ENCODE results near the gene RALGAPA2.

RALGAPA2 gene

DNA sequence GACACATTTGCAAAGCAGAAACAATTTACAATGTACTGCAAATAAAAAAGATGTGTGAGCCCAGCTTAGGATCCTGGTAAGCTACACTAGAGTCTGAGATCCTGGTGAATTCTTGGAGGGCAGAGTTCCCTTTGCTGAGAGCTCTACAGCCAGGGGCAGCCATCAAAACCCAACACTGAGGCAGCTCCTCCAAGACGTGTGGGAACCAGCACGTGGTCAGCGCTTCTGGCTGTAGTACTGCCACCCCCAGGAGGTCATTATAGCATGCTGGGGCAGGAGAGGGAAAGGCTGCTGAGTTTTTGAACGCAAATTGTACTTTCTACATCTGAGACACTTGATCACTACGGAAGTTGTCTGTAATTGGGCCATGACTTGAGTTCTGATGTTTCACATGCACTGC is 213.0 kb downstream of the RALGAPA2 start:
- peaks cover 45% of the 10 kb centered on the region for H3K36me3 Mint-ChIP-seq
- CTCF ChIA-PET: interaction anchor here (0.9 kb wide), 1 partner anchor 38 kb away, joined by 3 read pairs; no protein-coding TSS in a partner anchor
- no peaks in the 10 kb centered on the region for H3K9me3 Mint-ChIP-seq
- H3K4me3 Mint-ChIP-seq: no peak overlapping the region
- no peaks in the 10 kb centered on the region for H3K4me1 Mint-ChIP-seq
- H3K27ac Mint-ChIP-seq: no peak overlapping the region
- DNase-seq: no peak
- H3K27me3 Mint-ChIP-seq: no peaks in the 10 kb centered on the region

DNA sequence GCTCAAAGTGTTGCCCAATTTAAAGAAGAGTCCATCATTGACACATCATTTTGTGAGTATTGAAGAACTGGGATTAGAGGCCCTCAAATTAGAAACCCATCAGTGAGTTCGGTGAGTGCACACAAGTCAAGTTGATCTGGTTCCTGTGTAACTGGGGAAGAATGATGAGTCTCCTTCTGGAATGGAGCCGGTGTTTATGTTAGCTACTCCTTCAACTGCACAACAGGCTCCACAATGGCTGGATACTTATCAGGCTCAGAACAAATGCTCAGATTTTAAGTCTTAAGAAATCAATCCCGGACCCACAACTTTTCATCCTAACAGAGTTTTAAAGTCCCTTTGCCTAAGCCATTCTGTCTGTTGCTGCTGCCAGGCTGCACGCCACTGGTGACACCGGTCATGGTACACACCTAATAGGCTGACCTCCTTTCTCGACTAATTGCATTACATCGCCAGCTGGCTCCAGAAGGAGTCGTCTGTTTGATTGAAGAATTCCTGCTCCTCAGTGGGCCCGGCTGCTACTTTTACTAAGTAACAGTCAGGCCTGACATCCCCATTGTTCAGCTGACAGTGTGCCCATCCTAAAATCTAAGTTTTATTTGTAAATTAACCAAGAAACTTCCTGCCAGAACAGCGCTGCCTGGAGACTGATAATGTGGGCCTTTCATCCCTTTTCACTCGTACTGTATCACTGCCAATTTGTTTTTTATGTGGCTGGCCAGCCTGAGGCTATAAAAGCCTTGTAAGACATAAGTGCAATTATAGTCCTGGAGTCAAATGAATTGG is 214.2 kb downstream of the RALGAPA2 start:
- CTCF ChIA-PET: interaction anchor here (0.9 kb wide), 1 partner anchor 37 kb away, joined by 3 read pairs; no protein-coding TSS in a partner anchor
- no peaks in the 10 kb centered on the region for H3K9me3 Mint-ChIP-seq

DNA sequence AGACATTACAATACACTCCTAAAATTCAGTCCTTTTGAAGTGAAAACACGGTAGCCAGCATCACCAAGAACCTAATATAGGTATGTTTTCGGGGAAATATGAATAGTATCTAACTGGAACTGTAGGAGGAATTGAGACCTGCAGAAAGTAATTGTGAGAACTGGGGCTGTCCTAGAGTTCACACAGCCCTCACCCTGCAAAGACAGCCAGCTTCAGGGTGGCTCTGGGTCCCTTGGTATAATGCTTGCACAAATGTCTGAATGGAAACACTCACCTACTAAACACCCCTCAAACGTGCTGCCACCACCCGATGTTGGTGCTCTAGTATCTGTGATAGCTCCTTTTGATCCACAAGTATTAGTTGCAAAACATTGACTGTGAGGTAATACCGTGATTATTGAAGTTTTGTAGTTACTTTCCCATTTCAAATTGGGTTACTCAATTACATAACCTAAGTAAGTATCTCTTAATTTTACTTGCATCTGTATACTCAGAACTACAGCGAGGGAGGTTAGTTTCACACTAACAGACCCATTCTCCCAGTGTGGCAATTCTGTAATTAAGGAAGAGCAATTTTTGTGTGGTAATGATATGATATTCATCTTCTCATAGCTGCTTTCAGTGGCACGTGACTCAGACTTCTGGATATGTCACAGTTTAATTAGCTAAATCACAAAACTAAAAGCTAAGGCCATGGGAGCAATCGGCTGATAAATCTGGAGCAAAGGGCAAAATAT is 215.0 kb downstream of the RALGAPA2 start:
- Mint-ChIP-seq H3K27me3 (no peaks in the 10 kb centered on the region), H3K36me3 (peaks cover 44% of the 10 kb centered on the region), H3K4me3 (no peak overlapping the region), H3K4me1 (no peaks in the 10 kb centered on the region), H3K9me3 (no peaks in the 10 kb centered on the region), H3K27ac (no peak overlapping the region)
- no peak for DNase-seq
- CTCF ChIA-PET: no interaction called here

More for the DNA sequence above, 214.2 kb downstream of the RALGAPA2 start:
- H3K4me3 Mint-ChIP-seq: no peak overlapping the region
- H3K27ac Mint-ChIP-seq: peak overlapping the region; percentile 55
- no peaks in the 10 kb centered on the region for H3K4me1 Mint-ChIP-seq
- DNase-seq: no peak
- peaks cover 49% of the 10 kb centered on the region for H3K36me3 Mint-ChIP-seq
- no peaks in the 10 kb centered on the region for H3K27me3 Mint-ChIP-seq

GRCh38 chr20:20495729-20496503 is 216.5 kb downstream of the RALGAPA2 start:
- Mint-ChIP-seq H3K4me3 (no peak overlapping the region), H3K36me3 (peaks cover 43% of the 10 kb centered on the region), H3K9me3 (no peaks in the 10 kb centered on the region), H3K27ac (no peak overlapping the region), H3K27me3 (no peaks in the 10 kb centered on the region), H3K4me1 (peaks cover 4% of the 10 kb centered on the region)
- CTCF ChIA-PET: no interaction called here
- DNase-seq: no peak

GRCh38 chr20:20493701-20494100 is 218.7 kb downstream of the RALGAPA2 start:
- no peak for DNase-seq
- H3K4me1 Mint-ChIP-seq: peaks cover 7% of the 10 kb centered on the region
- H3K9me3 Mint-ChIP-seq: no peaks in the 10 kb centered on the region
- no peak overlapping the region for H3K4me3 Mint-ChIP-seq
- peaks cover 44% of the 10 kb centered on the region for H3K36me3 Mint-ChIP-seq
- CTCF ChIA-PET: no interaction called here
- H3K27me3 Mint-ChIP-seq: no peaks in the 10 kb centered on the region
- no peak overlapping the region for H3K27ac Mint-ChIP-seq

DNA sequence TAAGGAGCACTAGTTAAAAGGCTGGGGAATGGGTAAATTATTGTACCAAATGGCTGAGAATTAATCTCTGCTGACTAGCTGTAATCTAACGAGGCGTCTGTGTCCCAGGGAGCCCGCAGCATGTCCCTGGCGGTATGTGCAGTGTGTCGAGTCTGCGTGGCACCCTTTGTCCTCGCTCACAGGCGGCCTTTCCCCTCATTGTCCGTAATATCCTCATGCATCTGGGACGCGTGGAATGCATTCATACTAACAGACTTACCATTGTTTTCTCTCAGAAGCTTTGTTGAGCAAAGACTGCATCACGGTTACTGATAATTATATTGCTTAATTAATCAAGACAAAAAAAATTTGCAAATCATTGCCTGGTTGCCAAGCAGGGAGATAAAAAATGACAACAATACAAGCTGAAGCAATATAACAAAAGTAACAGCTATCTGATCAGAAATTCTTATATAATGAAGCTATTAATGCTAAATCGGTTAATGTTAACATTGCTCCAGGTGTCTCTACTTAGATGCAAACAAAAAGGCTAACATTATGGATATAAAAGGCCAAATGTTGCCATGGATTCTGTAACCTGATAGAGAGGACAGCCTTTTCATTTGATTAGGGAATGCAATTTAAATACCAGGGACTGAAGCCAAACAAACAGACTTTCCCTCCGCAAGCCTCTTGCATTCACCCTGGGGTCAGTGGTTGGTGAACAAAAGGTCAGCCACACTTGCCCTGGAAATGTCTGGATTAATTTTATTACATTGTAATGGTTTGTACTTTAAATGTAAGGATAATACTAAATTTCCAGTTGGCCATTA is 219.7 kb downstream of the RALGAPA2 start:
- Mint-ChIP-seq H3K27ac (no peak overlapping the region), H3K4me1 (peaks cover 7% of the 10 kb centered on the region), H3K9me3 (no peaks in the 10 kb centered on the region), H3K36me3 (peaks cover 44% of the 10 kb centered on the region), H3K27me3 (no peaks in the 10 kb centered on the region), H3K4me3 (no peak overlapping the region)
- CTCF ChIA-PET: no interaction called here
- no peak for DNase-seq

GRCh38 chr20:20491784-20492264 is 220.6 kb downstream of the RALGAPA2 start:
- CTCF ChIA-PET: no interaction called here
- Mint-ChIP-seq H3K9me3 (no peaks in the 10 kb centered on the region), H3K4me1 (peaks cover 7% of the 10 kb centered on the region), H3K4me3 (no peak overlapping the region), H3K27me3 (no peaks in the 10 kb centered on the region), H3K27ac (no peak overlapping the region), H3K36me3 (peaks cover 41% of the 10 kb centered on the region)
- DNase-seq: no peak

GRCh38 chr20:20491110-20491783 is 221.2 kb downstream of the RALGAPA2 start:
- Mint-ChIP-seq H3K4me1 (peaks cover 7% of the 10 kb centered on the region), H3K27ac (no peak overlapping the region), H3K27me3 (no peaks in the 10 kb centered on the region), H3K9me3 (no peaks in the 10 kb centered on the region), H3K4me3 (no peak overlapping the region), H3K36me3 (peaks cover 47% of the 10 kb centered on the region)
- DNase-seq: no peak
- CTCF ChIA-PET: interaction anchor here (1.0 kb wide), 1 partner anchor 69 kb away, joined by 3 read pairs; no protein-coding TSS in a partner anchor

GRCh38 chr20:20490673-20491072 is 221.8 kb downstream of the RALGAPA2 start:
- CTCF ChIA-PET: interaction anchor here (1.0 kb wide), 1 partner anchor 70 kb away, joined by 3 read pairs; no protein-coding TSS in a partner anchor
- no peaks in the 10 kb centered on the region for H3K27me3 Mint-ChIP-seq
- peaks cover 47% of the 10 kb centered on the region for H3K36me3 Mint-ChIP-seq
- H3K9me3 Mint-ChIP-seq: no peaks in the 10 kb centered on the region
- H3K4me3 Mint-ChIP-seq: no peak overlapping the region
- no peak overlapping the region for H3K27ac Mint-ChIP-seq
- DNase-seq: no peak
- peaks cover 7% of the 10 kb centered on the region for H3K4me1 Mint-ChIP-seq

GRCh38 chr20:20489648-20490341 is 222.6 kb downstream of the RALGAPA2 start:
- no peak overlapping the region for H3K4me3 Mint-ChIP-seq
- H3K4me1 Mint-ChIP-seq: peaks cover 7% of the 10 kb centered on the region
- no peaks in the 10 kb centered on the region for H3K9me3 Mint-ChIP-seq
- no peak overlapping the region for H3K27ac Mint-ChIP-seq
- no peaks in the 10 kb centered on the region for H3K27me3 Mint-ChIP-seq
- CTCF ChIA-PET: no interaction called here
- no peak for DNase-seq
- H3K36me3 Mint-ChIP-seq: peaks cover 44% of the 10 kb centered on the region

- Mint-ChIP-seq H3K4me1 (peaks cover 7% of the 10 kb centered on the region), H3K36me3 (peaks cover 41% of the 10 kb centered on the region), H3K9me3 (no peaks in the 10 kb centered on the region), H3K27me3 (no peaks in the 10 kb centered on the region), H3K27ac (no peak overlapping the region), H3K4me3 (no peak overlapping the region)
- DNase-seq: no peak
- CTCF ChIA-PET: no interaction called here
Observed at GRCh38 chr20:20489054-20489453, 223.4 kb downstream of the RALGAPA2 start.

GRCh38 chr20:20488388-20488787 is 224.1 kb downstream of the RALGAPA2 start:
- no peak overlapping the region for H3K4me3 Mint-ChIP-seq

GRCh38 chr20:20487811-20488210 is 224.6 kb downstream of the RALGAPA2 start:
- H3K4me1 Mint-ChIP-seq: peaks cover 7% of the 10 kb centered on the region
- H3K4me3 Mint-ChIP-seq: no peak overlapping the region
- no peak for DNase-seq
- no peaks in the 10 kb centered on the region for H3K9me3 Mint-ChIP-seq
- H3K36me3 Mint-ChIP-seq: peaks cover 40% of the 10 kb centered on the region
- CTCF ChIA-PET: no interaction called here
- no peaks in the 10 kb centered on the region for H3K27me3 Mint-ChIP-seq
- H3K27ac Mint-ChIP-seq: no peak overlapping the region

More at GRCh38 chr20:20488388-20488787, 224.1 kb downstream of the RALGAPA2 start:
- Mint-ChIP-seq H3K27me3 (no peaks in the 10 kb centered on the region), H3K4me1 (peaks cover 7% of the 10 kb centered on the region), H3K9me3 (no peaks in the 10 kb centered on the region), H3K36me3 (peaks cover 38% of the 10 kb centered on the region), H3K27ac (no peak overlapping the region)
- no peak for DNase-seq
- CTCF ChIA-PET: no interaction called here
